HG03565 (cell line): Measurements from ENCODE around the gene CFAP46.
"Not testable (repeated sequence)": the region's sequence is repeated elsewhere in the genome, so short reads cannot be mapped to it uniquely, and the experiment has no call there.

Experiments
- ATAC-seq: cut with Tn5 transposase; IDR thresholded peaks from one replicate; pipeline ENCODE4 v1.9.1; 2021; ENCODE audit warnings: mild to moderate bottlenecking, moderate library complexity; ENCODE audit not compliant: unreplicated experiment

Gene CFAP46

GRCh38 chr10:132847856-132848255 is 94.5 kb downstream of the CFAP46 start:
- ATAC-seq = no peak

DNA sequence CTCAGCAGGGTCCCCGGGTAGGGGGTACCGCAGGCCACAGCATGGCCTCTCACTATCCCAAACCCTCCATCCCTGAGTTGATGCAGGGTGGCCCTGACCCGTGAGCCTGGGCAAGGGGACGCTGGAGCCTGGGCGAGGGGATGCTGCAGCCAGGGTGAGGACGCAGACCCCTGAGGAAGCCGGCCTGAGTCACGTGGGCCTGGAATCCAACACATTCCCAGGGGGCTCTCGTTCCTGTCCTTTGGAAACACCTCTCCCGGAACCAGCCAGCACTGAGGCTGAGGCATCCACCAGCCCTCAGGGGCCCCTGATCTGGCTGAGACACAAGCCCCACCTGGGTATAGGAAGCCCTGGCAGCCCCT is 95.0 kb downstream of the CFAP46 start:
- no peak for ATAC-seq

DNA sequence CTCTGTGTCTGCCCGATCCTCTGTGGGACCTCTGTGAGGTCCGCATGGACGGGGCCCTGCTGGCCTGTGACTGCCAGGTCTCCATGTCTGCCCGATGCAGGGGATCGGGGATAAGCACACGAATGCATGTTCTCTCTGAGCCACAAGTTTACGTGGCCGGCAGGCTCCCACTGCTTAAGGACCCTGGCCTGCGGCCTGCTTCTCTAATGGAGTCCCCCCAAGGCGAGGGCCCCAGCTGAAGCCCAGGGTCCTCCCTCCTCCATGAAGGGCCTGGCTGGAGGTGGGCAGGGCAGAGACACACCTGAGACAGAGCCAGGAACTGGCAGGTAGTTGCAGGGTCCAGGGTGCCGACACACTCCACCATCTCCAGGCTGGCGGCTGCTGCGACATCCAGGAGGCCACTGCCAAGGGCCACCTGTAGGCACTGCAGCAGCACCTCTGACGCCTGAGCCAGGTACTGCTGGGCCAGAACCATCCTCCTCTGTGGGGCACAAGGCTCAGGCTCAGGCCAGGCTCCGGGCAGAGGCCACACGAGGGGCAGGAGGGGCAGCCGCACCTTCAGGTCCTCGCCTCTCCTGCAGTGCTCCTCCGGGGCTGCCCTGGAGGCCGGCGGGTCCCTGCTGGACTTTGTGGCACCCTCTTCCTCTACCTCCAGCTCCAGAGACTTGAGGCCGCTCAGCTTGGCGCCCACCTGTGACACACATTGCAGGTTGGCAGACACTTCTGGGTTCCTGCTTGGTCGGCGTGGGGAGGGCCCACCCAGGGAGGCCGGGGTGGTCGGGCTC is 95.5 kb downstream of the CFAP46 start:
- ATAC-seq = no peak

DNA sequence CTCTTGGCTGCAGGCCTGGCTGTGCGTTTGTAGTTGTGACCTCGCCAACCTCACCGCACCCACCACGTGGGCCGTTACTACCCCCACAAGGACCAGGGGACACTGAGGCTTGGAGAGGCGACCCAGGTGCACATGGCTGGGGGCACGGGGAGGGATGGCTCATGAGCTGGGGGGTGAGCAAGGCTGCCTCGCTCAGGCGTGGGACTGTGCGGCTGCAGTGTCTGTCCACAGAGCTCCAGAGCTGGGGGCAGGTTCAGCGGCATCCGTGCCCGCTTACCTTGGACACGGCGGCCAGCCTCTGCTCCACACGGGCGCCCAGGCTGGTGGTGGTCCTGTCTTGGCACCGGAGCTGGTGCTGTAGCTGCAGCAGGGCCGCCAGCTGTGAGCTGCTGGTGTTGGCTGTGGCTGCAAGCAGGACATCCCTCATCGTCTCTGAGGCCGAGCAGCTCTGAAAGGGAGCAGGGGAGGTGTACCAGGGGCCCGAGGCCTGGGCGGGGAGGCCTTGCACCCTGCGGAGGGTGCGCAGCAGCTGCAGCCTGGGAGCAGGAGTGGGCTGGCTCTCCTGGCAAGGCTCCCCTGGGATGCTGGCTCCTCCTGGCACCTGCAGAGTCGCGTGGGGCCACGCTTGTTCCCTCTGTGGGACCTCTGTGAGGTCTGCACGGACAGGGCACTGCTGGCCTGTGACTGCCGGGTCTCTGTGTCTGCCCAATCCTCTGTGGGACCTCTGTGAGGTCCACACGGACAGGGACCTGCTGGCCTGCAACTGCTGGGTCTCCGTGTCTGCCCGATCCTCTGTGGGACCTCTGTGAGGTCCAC is 96.4 kb downstream of the CFAP46 start:
- no peak for ATAC-seq

GRCh38 chr10:132845041-132845551 is 97.3 kb downstream of the CFAP46 start:
- no peak for ATAC-seq

DNA sequence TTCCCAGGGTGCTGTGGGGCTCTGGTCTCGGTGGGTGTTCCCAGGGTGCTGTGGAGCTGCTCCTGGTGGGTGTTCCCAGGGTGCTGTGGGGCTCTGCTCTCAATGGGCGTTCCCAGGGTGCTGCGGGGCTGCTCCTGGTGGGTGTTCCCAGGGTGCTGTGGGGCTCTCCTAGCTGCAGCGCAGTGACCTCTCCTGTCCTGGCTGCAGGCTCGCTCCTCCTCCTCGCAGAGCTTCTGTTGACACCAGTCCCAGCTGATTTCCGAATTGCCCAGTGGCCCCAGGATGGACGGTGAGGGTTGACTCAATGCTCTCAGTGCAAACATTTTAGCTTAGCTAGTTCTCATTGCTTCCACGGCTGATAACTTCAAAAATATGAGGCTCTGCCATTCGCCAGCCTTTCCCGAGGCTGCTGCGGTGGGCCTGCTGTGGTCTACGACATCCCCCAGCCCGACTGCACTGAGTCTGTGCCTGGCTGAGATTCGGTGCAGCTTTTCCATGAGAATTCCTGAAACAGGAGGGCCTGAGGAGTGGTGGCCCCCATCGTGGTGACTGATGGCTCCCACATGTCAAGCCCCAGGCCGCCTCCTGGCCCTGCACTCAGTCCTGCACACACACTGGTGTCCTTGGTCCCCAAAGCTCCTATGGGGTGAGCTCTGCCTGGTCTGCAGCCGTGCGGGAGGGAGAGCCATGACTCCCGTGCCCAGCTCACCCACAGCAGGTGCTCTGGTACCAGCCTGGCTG is 98.1 kb downstream of the CFAP46 start:
- ATAC-seq = no peak

DNA sequence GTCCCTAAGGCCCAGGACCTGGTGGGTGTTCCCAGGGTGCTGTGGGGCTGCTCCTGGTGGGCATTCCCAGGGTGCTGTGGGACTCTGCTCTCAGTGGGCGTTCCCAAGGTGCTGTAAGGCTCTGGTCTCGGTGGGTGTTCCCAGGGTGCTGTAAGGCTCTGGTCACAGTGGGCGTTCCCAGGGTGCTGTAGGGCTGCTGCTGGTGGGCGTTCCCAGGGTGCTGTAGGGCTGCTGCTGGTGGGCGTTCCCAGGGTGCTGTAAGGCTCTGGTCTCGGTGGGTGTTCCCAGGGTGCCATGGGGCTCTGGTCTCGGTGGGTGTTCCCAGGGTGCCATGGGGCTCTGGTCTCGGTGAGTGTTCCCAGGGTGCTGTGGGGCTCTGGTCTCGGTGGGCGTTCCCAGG is 99.1 kb downstream of the CFAP46 start:
- not testable (repeated sequence) for ATAC-seq

DNA sequence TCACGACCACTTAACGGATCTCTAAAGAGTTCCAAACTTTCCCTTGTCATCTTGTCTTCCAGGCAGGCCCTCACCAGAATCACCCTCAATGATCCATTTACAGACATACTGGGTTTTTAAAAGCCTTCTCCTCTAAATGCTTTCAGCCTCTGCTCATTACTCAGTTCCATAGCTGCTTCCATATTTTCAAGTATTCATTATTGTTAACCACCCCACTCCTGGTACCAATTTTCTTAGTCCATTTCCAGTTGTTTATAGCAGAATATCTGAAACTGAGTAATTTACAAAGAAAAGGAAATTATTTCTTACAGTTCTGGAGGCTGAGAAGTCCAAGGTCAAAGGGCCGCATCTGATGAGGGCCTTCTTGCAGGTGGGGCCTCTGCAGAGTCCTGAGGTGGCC is 100.0 kb downstream of the CFAP46 start:
- ATAC-seq = no peak

DNA sequence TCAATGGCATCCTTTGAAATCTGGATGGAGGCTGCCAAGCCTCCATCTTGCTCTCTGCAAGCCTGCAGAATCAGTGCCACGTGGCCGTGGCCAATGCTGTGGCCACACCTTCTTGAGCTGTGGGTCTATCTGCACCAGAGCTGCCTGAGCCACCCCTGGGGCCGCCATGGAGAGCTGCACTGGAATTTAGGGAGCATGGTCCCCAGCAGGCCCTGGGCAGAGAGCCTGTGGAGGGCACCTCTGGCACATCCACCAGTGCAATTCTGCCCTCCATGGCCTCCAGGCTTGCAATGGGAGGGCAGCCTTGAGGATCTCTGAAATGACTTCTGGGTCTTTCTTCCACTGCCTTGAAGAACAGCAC is 100.8 kb downstream of the CFAP46 start:
- ATAC-seq = no peak

- no peak for ATAC-seq
Observed at GRCh38 chr10:132840698-132841614, 101.4 kb downstream of the CFAP46 start.

- no peak for ATAC-seq
Observed at GRCh38 chr10:132839061-132839460, 103.3 kb downstream of the CFAP46 start.

GRCh38 chr10:132838346-132838970 is 103.9 kb downstream of the CFAP46 start:
- no peak for ATAC-seq

GRCh38 chr10:132837905-132838304 is 104.5 kb downstream of the CFAP46 start:
- ATAC-seq = no peak

- no peak for ATAC-seq
Observed at GRCh38 chr10:132836832-132837540, 105.4 kb downstream of the CFAP46 start.

- ATAC-seq = no peak
Observed at GRCh38 chr10:132836248-132836831, 106.0 kb downstream of the CFAP46 start.

GRCh38 chr10:132835848-132836233 is 106.5 kb downstream of the CFAP46 start:
- no peak for ATAC-seq

- ATAC-seq = no peak
Observed at GRCh38 chr10:132834891-132835847, 107.2 kb downstream of the CFAP46 start.

DNA sequence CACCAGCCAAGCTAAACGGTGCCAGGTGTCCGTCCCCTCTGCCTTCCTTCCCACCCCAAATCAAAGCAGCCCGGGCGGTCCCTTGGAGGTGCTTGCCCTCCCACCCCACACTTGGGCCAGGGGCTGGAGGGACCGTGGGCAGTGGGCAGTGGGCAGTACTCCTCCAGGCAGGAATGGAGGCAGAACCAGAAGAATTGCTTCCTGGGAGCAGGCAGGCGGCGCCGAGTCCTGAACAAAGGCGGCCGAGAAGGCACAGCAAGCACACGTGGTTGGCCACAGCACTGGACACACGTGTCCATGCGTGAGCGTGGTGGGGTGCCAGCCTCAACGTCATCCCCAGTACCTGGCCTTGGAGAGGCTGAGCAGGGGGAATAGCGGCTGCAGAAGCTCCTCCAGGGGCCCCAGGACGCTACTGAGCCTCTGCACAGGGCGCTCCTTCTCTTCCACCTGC is 108.0 kb downstream of the CFAP46 start:
- no peak for ATAC-seq
